ENCODE measurements around the gene IER3.

Gene IER3

DNA sequence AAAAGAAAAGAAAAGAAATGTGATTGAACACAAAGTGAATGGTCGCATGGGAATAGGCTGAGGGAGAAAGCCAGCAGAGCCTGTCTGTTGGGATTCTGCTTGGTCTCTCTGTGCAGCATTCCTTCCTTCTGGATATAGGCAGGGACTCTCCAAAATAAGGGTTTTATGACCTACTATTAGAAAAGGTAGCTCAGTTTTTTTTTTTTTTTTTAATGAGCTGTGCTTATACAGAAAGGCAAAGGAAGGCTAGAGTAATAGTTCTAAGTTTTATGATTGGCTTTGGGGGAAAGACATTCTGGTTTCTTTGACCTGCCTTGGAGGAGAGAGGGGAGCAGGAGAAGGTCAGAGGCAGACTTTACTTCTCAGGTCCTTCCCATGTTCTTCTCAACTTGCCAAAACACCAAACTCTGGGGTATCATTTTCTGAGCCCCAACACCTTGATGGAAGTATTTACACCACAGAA, 18.8 kb upstream of the IER3 start:
- DNase-seq (ENCODE audit: low read depth in 1 of 2, low spot score in 1 of 2) = no peak
- no peak overlapping the region for H3K4me3 ChIP-seq (replicated peaks; ENCODE audit: insufficient read depth, low read length)
- H3K27ac ChIP-seq (replicated peaks) = no peak overlapping the region
- TF ChIP-seq POLR2AphosphoS5 (IDR thresholded peaks at IDR 0.05; ENCODE audit: low read depth) (no peak), SPI1 (IDR thresholded peaks at IDR 0.05; ENCODE audit: borderline replicate concordance, low read depth) (no peak), GABPA (IDR thresholded peaks at IDR 0.05; ENCODE audit: low read depth) (no peak)
- TF ChIP-seq, protein P1, sequence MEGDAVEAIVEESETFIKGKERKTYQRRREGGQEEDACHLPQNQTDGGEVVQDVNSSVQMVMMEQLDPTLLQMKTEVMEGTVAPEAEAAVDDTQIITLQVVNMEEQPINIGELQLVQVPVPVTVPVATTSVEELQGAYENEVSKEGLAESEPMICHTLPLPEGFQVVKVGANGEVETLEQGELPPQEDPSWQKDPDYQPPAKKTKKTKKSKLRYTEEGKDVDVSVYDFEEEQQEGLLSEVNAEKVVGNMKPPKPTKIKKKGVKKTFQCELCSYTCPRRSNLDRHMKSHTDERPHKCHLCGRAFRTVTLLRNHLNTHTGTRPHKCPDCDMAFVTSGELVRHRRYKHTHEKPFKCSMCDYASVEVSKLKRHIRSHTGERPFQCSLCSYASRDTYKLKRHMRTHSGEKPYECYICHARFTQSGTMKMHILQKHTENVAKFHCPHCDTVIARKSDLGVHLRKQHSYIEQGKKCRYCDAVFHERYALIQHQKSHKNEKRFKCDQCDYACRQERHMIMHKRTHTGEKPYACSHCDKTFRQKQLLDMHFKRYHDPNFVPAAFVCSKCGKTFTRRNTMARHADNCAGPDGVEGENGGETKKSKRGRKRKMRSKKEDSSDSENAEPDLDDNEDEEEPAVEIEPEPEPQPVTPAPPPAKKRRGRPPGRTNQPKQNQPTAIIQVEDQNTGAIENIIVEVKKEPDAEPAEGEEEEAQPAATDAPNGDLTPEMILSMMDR (IDR thresholded peaks at IDR 0.05; ENCODE audit: insufficient read depth, low read length) = no peak
- TF ChIP-seq, protein P2, sequence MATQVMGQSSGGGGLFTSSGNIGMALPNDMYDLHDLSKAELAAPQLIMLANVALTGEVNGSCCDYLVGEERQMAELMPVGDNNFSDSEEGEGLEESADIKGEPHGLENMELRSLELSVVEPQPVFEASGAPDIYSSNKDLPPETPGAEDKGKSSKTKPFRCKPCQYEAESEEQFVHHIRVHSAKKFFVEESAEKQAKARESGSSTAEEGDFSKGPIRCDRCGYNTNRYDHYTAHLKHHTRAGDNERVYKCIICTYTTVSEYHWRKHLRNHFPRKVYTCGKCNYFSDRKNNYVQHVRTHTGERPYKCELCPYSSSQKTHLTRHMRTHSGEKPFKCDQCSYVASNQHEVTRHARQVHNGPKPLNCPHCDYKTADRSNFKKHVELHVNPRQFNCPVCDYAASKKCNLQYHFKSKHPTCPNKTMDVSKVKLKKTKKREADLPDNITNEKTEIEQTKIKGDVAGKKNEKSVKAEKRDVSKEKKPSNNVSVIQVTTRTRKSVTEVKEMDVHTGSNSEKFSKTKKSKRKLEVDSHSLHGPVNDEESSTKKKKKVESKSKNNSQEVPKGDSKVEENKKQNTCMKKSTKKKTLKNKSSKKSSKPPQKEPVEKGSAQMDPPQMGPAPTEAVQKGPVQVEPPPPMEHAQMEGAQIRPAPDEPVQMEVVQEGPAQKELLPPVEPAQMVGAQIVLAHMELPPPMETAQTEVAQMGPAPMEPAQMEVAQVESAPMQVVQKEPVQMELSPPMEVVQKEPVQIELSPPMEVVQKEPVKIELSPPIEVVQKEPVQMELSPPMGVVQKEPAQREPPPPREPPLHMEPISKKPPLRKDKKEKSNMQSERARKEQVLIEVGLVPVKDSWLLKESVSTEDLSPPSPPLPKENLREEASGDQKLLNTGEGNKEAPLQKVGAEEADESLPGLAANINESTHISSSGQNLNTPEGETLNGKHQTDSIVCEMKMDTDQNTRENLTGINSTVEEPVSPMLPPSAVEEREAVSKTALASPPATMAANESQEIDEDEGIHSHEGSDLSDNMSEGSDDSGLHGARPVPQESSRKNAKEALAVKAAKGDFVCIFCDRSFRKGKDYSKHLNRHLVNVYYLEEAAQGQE (IDR thresholded peaks at IDR 0.05; ENCODE audit: insufficient replicate concordance, low read depth) = no peak
- H3K27me3 ChIP-seq (ENCODE audit: insufficient read depth, poor library complexity, severe bottlenecking) = no peaks in the 10 kb centered on the region

DNA sequence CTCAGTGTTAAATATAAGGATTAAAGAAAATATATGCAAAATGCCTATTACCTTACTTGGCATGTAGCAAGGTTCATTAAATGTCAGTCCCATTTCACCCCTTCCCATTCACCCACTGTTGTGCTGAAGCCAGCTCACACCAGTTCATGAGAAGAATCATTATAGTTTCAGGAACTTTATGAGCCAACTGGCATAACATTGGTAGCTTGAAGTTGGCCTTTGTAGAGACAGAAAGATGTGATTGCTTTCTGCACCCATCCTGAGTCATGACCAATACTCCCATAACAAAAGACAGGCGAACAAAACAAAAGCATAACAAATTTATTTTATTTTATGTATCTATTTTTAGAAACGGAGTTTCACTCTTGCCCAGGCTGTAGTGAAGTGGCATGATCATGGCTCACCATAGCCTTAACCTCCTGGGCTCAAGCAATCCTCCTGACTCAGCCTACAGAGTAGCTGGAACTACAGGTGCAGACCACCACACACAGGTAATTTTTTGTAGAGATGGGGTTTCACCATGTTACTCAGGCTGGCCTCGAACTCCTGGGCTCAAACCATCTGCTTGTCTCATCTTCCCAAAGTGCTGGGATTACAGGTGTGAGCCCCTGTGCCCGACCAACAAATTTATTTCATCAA, 17.6 kb upstream of the IER3 start:
- TF ChIP-seq, protein P1 (IDR thresholded peaks at IDR 0.05; ENCODE audit: insufficient read depth, low read length) = no peak
- TF ChIP-seq, protein P2 (IDR thresholded peaks at IDR 0.05; ENCODE audit: insufficient replicate concordance, low read depth) = no peak
- TF ChIP-seq POLR2AphosphoS5 (IDR thresholded peaks at IDR 0.05; ENCODE audit: low read depth) (no peak), GABPA (IDR thresholded peaks at IDR 0.05; ENCODE audit: low read depth) (no peak), SPI1 (IDR thresholded peaks at IDR 0.05; ENCODE audit: borderline replicate concordance, low read depth) (no peak)
- H3K27ac ChIP-seq (replicated peaks) = no peak overlapping the region

GRCh38 chr6:30760549-30760948, 16.2 kb upstream of the IER3 start:
- no peaks in the 10 kb centered on the region for H3K27me3 ChIP-seq (ENCODE audit: insufficient read depth, poor library complexity, severe bottlenecking)
- no peak overlapping the region for H3K27ac ChIP-seq (replicated peaks)

More for the DNA sequence above, 17.6 kb upstream of the IER3 start:
- Histone ChIP-seq H3K4me3 (replicated peaks; ENCODE audit: insufficient read depth, low read length) (no peak overlapping the region), H3K27me3 (ENCODE audit: insufficient read depth, poor library complexity, severe bottlenecking) (no peaks in the 10 kb centered on the region)
- no peak for DNase-seq (ENCODE audit: low read depth in 1 of 2, low spot score in 1 of 2)

DNA sequence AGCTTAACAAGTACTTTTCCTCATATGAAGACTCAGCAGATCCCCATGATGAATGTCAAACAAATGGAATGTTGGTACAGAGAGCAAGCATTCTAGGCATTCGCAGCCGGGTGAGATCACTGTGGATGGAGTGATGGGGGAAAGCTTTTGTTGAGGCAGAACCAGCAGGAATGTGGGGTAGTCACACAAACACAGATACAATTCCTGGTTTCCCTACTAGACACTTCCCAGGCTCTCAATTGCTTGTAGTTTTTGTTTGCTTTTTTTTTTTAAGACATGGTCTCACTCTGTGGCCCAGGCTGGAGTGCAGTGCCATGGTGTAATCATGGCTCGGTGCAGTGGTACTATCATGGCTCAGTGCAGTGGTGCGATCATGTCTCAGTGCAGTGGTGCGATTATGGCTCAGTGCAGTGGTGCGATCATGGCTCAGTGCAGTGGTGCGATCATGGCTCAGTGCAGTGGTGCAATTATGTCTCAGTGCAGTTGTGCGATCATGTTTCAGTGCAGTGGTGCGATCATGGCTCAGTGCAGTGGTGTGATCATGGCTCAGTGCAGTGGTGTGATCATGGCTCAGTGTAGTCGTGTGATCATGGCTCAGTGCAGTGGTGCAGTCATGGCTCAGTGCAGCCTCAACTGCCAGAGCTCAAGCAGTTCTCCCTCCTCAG, 15.4 kb upstream of the IER3 start:
- TF ChIP-seq, protein P1 (IDR thresholded peaks at IDR 0.05; ENCODE audit: insufficient read depth, low read length) = no peak
- TF ChIP-seq, protein P2 (IDR thresholded peaks at IDR 0.05; ENCODE audit: insufficient replicate concordance, low read depth) = no peak
- DNase-seq (ENCODE audit: low read depth in 1 of 2, low spot score in 1 of 2) = no peak
- H3K27ac ChIP-seq (replicated peaks) = no peak overlapping the region
- no peaks in the 10 kb centered on the region for H3K27me3 ChIP-seq (ENCODE audit: insufficient read depth, poor library complexity, severe bottlenecking)
- H3K4me3 ChIP-seq (replicated peaks; ENCODE audit: insufficient read depth, low read length) = no peak overlapping the region

More at GRCh38 chr6:30760549-30760948, 16.2 kb upstream of the IER3 start:
- peak in 1 of 2 experiments; percentile 20 for DNase-seq (ENCODE audit: low read depth in 1 of 2, low spot score in 1 of 2)
- TF ChIP-seq SPI1 (IDR thresholded peaks at IDR 0.05; ENCODE audit: borderline replicate concordance, low read depth) (peak; percentile 42; the same call in 1 of the 2 replicates), POLR2AphosphoS5 (IDR thresholded peaks at IDR 0.05; ENCODE audit: low read depth) (no peak)
- no peak overlapping the region for H3K4me3 ChIP-seq (replicated peaks; ENCODE audit: insufficient read depth, low read length)

All from HL-60 (cell line).